Amygdala (tissue), 56 donors: ENCODE data around the gene AP2M1.
"Not testable (repeated sequence)": the region's sequence is repeated elsewhere in the genome, so short reads cannot be mapped to it uniquely, and the experiment has no call there.

Experiments
- DNase-seq, 56 donors: peaks; one replicate each; lab custom pipeline; 2025; lab: John Stamatoyannopoulos, UW

Gene AP2M1

DNA sequence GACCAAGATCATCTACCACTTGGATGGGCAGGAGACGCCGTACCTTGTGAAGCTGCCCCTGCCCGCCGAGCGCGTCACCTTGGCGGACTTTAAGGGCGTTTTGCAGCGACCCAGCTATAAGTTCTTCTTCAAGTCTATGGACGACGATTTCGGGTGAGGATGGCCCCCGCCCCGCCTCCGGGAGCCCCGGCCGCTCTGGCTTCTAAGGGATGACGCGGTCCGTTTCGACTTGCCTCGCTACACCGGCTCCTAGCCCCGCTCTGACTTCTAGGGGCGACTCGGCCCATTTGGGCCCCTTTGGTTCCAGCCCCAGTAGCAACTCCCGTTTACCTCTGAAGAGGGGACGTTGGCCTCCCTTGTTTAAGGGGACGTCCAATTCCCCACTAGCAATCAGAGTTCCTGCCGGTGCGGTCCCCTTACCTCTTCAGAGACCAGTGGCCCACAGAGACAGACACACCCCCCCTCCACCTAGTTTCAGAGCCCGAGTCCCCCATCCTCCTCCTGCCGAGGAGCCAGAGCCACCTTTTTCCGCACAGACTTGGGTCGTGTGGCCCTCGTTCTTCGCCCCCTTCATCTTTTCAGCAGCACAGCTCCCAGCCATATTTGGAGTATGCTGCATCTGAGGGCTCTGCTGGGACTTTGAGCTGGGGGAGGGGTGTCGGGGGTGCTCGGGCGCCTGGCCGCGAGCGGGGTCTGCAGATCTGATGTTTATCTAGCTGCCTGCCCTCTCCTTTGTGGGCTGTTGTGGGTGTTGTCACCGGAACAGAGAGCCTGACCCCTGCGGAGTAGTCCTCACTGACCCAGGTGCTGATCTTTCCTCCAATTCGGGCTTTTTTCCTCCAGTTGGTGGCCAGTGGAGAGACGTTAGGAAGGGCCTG lies 18.8 kb upstream of the AP2M1 start:
- peak in 22 of 56 donors; percentile 24 to 70 (median 52) for DNase-seq

DNA sequence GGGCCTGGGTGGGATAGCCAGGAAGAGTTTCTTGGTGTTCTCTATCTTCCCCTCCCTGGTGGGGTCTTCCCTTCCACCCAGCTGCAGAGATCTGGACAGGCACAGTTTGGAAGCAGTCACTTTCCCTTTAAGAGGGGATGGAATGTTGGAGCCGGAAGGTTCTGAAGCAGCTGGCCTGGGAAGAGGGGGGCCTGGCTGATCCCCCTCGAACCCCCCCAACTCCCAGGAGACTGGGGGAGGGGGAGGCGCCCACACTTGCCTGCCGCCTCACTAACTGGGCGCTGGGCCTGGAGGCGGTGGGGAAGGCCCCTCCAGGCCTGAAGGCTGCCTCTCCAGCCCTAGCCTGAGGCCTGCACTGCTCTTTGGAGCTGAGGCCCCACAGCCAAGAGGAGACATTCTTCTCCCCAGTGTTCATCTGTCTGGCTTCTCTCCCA lies 18.1 kb upstream of the AP2M1 start:
- peak in 43 of 56 donors; percentile 9 to 72 (median 39) for DNase-seq

DNA sequence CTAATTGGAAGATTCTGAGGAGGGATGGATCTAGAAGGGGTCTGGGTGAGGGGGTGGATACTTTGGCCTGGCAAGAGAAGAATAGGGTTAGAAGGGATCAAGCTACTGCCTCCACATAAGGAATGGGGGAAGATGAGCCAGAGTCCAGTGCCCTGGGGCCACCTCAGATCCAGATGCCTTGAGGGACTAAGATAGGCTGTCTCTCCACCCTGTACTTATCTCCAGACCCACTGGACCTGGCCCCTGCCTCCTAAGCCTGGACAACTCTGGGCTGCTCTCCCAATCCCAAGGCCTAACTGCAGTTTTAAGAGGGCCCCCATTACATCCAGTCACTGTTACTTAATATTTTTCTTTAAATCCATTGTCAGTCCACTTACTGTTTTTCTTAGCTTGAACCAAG lies 17.4 kb upstream of the AP2M1 start:
- DNase-seq = no peak

DNA sequence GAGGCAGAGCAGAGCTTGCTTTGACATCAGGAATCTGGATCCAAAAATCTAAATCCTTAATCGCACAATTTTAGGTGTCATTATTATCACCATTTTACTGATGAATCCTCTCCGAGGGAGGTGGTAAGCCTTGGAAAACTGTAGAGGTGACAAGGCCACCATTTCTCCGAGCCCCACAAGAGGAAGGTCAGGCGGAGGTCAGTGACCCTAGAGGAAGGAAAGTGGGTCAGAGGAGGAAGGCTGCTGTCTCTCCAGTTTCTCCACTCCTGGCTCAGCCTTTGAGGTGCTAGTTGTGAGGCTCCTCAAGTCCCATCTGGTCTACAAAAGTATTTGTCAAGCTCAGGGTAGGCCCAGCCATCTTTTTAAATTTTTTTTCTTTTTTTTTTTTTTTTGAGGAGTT lies 16.3 kb upstream of the AP2M1 start:
- DNase-seq = no peak

DNA sequence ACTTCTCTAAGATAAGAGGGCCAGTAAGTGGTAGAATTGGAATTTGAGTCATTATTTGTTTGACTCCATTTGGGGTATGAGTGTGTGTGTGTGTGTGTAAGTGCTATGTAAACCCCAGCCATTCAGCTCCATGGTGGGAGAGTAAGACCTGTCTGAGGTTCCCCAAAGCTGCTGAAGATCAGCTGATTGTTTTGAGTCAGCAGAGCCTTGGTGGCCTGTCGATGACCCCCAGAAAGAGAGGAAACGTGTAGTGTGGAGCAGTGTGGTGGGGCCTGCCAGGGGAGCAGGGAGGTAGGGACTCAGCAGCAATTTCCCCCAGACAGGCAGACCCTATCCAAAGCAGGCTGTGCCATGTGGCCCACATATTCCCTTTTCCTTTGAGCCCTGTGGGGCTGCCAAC lies 14.2 kb upstream of the AP2M1 start:
- DNase-seq = no peak

DNA sequence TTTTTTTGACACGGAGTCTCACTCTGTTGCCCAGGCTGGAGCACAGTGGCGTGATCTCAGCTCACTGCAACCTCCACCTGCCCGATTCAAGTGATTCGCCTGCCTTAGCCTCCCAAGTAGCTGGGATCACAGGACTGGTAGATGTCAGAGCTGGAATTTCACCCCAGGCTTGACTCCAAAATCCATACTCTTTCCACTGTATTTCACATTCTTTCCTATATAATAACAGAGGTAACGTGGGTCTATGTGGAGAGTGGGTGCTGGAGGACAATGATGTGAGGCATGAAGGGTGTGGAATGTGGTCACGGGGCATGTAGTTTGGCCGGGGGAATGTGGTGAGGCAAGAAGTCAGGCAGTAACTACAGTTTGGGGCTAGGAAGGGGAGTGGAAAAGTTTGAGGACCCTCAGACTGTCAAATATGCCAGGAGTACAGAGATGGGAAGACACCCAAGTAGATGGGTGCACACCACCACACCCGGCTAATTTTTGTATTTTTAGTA lies 12.0 kb upstream of the AP2M1 start:
- not testable (repeated sequence) for DNase-seq

DNA sequence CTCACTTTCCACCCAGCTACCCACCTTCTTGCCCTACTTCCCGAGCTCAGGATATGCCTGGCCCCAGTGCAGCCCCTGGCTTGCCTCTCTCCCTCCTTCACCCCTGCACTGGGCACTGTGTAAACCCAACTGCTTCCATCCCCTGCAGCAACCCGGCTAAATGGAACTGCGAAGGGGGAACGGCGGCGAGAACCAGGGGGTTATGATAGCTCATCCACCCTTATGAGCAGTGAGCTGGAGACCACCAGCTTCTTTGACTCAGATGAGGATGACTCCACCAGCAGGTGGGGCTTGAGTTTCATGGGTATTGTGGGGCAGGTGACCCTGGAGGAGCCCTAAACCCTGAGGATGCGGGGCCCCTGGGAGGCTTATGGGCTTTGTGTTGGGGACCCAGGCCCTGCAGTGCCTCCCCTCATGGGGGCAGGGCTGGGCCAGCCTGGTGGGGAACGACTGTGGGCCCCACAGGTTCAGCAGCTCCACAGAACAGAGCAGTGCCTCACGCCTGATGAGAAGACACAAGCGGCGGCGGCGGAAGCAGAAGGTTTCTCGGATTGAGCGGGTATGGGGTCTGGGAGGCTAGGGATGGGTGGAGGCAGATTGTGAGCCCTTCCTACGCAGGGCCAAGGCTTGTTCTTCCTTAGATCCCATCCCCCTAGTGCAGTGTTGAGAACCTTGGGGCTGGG lies 9.9 kb upstream of the AP2M1 start:
- no peak for DNase-seq

DNA sequence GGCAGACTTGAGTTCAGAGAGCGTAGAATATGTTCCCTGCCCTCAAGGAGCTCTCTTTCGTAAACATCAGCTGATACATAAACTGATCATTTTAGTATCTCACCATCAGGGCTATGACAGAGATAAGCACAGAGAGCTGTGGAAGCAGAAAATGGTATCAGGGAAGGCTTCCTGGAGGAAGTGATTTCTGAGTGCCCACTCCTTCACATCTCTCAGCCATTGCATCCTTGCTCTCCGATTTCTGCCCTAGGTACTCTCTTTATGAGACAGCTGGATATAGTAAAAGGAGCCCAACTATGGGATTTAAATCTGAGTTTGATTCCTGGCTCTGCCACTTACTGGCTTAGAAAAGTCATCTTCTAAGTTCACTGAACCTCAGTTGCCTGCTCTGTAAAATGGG lies 9.1 kb upstream of the AP2M1 start:
- no peak for DNase-seq

DNA sequence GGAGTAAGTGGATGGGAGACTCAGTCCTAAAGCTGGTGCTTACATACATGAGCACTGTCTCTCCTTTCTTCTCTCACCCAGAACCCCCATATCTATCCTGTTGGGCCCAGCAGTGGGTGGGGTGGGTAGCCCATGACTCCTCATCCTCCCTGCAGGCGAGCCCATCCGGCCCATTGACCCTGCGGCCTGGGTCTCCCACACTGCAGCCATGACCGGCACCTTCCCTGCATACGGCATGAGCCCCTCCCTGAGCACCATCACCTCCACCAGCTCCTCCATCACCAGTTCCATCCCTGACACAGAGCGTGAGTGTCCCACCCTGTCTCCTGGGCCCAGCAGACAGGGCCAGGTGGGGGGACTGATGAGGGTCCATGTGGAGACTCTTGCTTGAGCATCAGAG lies 8.0 kb upstream of the AP2M1 start:
- DNase-seq = no peak

DNA sequence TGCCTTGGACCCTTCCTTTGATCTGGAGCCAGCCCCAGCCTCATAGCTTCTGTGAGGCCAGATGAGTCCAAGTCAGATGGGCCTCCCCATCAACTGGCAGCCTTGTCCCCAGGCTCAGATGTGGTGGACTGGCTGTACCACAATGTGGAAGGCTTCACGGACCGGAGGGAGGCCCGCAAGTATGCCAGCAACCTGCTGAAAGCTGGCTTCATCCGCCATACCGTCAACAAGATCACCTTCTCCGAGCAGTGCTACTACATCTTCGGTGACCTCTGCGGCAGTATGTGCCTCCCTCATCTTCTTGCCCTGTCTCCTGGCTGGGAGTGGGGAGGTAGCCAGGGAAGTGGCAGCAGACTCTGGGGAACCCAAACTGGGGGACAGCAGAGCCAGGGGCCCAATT lies 6.9 kb upstream of the AP2M1 start:
- DNase-seq = no peak

DNA sequence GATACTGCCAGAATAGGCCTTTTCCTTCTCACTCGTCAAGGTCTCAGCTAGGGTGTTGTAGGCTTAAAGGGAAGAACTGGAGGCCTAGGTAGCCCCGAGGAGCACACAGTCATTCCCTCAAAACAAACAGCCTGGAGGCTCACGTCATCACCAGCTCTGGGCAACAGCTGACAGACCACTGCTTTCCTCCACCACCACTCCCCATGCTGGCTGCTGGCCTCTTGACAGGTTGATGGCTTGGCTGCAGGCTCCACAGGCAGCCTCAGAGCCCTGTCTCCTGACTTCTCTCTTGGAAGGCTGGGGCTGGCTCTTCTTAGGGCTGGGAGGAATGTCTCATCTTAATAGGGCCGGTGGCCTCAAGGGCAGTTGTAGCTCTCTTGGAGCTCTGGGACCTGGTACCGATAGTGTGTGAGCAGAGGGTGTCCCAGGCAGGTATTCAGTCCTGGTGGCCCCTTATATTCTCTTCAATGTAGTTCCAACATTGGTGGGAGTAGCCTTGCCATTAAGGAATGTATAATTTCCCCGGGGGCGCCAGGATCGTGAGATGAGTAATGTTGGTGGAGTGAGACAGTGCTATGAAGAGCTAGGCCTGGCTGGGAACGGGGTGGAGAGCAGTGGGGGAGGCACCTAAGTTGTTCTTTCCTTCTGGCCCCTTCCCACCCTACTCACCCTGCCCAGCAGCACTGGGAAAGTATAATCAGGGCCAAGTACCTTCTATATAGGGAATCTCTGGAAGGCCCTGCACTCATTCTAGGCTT lies 6.1 kb upstream of the AP2M1 start:
- DNase-seq = no peak

DNA sequence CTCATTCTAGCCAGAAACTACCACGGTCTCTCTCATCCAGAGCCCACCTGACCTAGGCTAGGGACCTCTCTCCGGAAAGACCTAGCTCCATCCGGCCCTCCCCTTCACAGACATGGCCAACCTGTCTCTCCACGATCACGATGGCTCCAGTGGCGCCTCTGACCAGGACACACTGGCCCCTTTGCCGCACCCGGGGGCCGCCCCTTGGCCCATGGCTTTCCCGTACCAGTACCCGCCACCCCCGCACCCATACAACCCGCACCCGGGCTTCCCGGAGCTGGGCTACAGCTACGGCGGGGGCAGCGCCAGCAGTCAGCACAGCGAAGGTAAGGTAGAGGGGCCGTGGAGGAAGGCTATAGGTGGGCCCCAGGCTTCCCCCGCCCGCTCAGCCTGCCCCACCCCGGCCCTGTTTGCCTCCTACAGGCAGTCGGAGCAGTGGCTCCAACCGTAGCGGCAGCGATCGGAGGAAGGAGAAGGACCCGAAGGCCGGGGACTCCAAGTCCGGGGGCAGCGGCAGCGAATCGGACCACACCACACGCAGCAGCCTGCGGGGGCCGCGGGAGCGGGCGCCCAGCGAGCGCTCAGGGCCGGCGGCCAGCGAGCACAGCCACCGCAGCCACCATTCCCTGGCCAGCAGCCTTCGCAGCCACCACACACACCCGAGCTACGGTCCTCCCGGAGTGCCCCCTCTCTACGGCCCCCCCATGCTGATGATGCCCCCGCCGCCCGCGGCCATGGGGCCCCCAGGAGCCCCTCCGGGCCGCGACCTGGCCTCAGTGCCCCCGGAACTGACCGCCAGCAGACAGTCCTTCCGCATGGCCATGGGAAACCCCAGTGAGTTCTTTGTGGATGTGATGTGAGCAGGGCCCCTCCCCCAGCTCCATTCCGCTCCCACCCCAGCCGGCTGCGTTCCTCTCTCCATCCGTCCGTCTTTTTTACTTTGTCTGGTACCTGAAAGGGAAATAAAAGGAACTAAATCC lies 4.5 kb upstream of the AP2M1 start:
- DNase-seq = no peak

DNA sequence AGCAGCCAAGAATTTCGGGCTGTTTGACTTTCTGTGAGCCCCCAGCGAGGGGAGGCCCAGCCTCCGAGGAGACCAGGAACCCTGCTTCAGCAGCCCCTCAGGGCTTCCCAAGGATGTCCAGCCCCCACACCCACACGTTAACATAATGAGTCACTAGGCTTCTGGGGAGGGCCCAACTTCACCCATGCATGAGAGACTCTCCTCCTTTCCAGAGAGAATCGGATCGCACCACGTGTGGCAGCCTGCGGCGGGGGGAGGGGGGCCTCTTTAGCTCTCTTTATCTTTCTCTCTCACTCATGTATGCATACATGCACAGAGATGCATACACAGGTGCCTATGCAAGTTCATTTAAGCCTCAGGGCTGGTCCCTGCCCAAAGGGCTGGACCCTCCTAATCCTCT lies 3.1 kb upstream of the AP2M1 start:
- DNase-seq = no peak

DNA sequence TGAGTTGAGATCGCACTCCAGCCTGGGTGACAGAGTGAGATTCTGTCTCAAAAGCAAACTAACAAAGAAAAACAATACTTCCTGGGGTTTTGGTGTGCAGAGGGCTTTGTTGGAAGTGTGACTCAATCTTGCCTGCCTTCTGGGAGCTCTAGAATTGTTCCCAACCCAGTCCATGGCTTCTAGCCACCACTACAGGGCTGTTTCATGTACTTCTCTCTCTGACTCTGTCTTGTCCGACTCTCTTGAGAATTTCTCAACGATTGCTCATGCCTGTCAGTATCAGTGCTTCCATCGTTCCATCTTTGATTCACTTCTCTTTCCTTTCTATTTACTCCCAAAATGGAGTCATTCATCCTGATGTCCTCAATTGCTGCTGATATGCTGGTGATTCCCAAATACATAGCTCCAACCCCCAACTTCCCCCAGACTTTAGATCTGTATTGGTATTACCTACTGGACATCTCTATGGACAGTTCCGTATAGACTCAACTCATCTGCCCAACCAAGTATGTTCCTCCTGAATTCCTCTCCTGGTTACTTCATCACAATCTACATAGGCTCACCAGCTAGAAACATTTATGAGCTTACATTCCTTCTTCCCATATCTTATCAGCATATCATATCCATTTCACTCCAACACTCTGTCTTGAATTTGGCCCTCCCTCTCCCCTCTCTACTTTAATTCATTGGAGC lies 1.8 kb upstream of the AP2M1 start:
- no peak for DNase-seq

DNA sequence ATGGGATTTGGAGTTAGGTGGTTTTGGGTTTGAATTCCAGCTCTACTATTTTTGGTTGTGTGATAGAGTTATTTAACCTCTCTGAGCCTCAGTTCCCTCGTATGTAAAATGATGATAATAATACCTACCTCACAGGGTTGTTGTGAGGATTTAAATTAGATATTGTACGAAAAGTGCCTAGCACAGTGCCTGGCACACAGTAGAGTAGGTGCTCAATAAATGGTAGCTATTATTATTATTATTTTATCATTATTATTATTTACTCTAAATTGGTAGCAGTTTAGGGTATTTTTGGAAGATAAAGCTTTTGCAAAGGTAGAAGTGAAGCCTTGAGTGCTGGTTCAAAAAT lies 1.3 kb upstream of the AP2M1 start:
- DNase-seq = no peak

DNA sequence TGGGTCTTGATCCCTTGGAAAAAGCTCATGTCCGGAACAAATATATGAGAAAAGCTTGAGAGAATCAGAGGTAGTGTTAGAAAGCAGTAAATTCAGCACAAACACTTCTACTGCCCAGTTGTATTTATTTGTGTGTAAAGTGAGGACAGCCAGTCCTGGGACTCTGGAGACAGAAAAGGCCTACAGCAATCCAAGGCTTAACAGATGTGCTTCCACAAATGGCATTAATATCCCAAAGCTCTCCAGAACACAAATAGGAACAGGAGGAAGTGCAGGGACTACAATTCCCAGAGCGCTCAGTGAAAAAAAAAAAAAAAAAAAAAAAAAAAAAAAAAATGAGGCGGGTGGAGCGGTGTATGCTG lies 390 bp upstream of the AP2M1 start:
- no peak for DNase-seq

DNA sequence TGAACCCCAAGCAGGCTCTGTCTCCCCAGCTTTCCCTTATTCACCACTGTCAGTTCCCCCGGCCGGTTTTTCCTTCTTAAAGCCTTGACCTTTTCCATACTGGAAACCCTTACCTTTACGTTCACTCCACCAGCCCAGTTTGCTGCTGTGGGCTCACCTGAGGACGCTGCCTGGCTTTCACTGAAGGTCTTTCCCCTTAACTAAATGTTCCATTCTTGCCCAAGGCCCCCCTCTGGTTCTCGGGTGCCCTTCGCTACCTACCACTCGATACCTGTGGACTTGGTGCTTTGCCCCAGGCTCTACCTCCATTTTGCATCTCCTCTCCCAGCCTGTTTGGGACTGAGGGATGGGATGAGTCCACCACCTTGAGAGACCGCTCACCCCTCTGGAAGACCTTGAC lies 851 bp downstream of the AP2M1 start:
- DNase-seq = peak in 2 of 56 donors; percentile 15 to 36

DNA sequence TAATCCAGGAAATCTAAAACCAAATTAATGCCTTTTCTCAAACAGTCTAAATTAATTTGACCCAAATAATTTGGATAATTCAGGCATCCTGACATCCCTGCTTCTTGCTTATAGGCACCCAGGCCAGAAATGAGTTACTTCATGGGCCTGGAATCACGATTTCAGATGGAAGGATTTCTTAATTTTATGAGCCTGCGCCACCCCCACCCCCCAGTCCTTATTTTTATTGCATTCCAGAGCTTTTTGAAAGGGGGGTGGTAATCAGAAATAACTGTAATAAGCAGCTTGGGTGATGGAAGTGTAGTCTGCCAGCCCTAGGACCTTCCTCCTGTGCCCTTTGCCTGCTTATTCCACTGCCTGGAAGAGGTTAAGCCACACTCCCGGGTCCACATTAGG lies 1.3 kb downstream of the AP2M1 start:
- no peak for DNase-seq
